Effector memory CD8-positive, alpha-beta T cell (primary cell): ENCODE data around the gene IER5L.

ENCODE experiments used
- ATAC-seq: fragments of 150-1000 bp; cut with Tn5 transposase; replicated peaks from 2 replicates; pipeline ENCODE4 v1.10.0; 2021; ENCODE audit warnings: mild to moderate bottlenecking, moderate library complexity
- DNase-seq, 3 experiments: peaks; one replicate each; pipeline ENCODE4 v3.0.0; 2021
- H3K27ac Mint-ChIP-seq, 2 donors: one replicate each; pipeline ENCODE4 v1.8.0; 2022; ENCODE audit warnings: mild to moderate bottlenecking in 2 of 2, mixed read lengths in 2 of 2, moderate library complexity in 2 of 2
- H3K27me3 Mint-ChIP-seq, 2 donors: one replicate each; pipeline ENCODE4 v1.8.0; 2022; ENCODE audit warnings: mixed read lengths in 2 of 2
- H3K36me3 Mint-ChIP-seq: one replicate; pipeline ENCODE4 v1.8.0; 2022; ENCODE audit warnings: mild to moderate bottlenecking, moderate library complexity, mixed read lengths; ENCODE audit not compliant: insufficient read depth
- H3K4me1 Mint-ChIP-seq, 2 donors: one replicate each; pipeline ENCODE4 v1.8.0; 2022; ENCODE audit warnings: low read depth in 2 of 2, mixed read lengths in 2 of 2
- H3K4me3 Mint-ChIP-seq, 2 donors: one replicate each; pipeline ENCODE4 v1.8.0; 2022; ENCODE audit warnings: mild to moderate bottlenecking in 2 of 2, mixed read lengths in 2 of 2, moderate library complexity in 2 of 2
- H3K9me3 Mint-ChIP-seq, 2 donors: one replicate each; pipeline ENCODE4 v1.8.0; 2022; ENCODE audit warnings: mixed read lengths in 2 of 2

IER5L gene

DNA sequence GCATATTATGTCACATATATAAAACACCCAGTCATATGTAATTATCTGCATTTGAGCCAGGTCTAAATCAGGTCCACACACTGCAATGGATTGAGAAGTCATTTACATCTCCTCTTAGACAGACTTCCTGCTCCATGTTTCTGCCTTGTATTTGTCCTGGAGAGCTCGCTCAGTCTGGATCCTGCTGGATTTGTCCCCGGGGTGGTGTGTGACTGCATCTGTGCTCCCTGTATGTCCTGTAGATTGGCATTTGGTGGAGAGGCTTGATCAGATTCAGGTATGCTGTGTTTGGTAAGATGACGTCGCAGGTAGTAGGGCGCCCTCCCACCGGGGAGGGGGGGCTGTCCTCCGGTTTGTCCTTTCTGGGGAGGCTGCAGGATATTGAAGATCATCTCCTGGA, 33.6 kb upstream of the IER5L start:
- ATAC-seq (no peak), DNase-seq (no peak)
- Mint-ChIP-seq H3K27ac (no peak overlapping the region), H3K4me1 (peaks cover 12 to 17% of the 10 kb centered on the region in 2 donors), H3K9me3 (no peaks in the 10 kb centered on the region), H3K36me3 (peaks cover 8% of the 10 kb centered on the region), H3K4me3 (no peak overlapping the region), H3K27me3 (no peaks in the 10 kb centered on the region)

- DNase-seq (no peak), ATAC-seq (no peak)
- Mint-ChIP-seq H3K4me3 (no peak overlapping the region), H3K4me1 (peaks cover 15 to 17% of the 10 kb centered on the region in 2 donors), H3K27ac (no peak overlapping the region), H3K27me3 (no peaks in the 10 kb centered on the region), H3K36me3 (peaks cover 11% of the 10 kb centered on the region), H3K9me3 (no peaks in the 10 kb centered on the region)
These were observed 32.1 kb upstream of the IER5L start for GRCh38 chr9:129210125-129210524.

DNA sequence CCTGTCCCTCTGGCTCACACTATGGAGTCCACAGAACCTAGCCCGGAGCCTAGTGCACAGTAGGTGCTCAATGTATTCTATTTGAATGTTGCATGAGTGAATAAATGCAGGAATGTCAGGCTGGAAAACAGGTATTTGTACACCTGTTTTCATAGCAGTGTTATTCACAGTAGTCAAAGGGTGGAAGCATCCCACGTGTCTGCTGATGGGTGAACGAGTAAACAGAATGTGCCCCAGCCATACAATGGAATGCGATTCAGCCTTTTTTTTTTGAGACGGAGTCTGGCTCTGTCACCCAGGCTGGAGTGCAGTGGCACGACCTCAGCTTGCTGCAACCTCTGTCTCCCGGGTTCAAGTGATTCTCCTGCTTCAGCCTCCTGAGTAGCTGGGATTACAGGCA, 31.5 kb upstream of the IER5L start:
- H3K36me3 Mint-ChIP-seq, result peaks cover 11% of the 10 kb centered on the region
- H3K9me3 Mint-ChIP-seq, result no peaks in the 10 kb centered on the region
- H3K27me3 Mint-ChIP-seq, result no peaks in the 10 kb centered on the region
- H3K4me3 Mint-ChIP-seq, result no peak overlapping the region
- DNase-seq, result no peak
- H3K27ac Mint-ChIP-seq, result no peak overlapping the region
- H3K4me1 Mint-ChIP-seq, result peaks cover 15 to 17% of the 10 kb centered on the region in 2 donors
- ATAC-seq, result no peak

DNA sequence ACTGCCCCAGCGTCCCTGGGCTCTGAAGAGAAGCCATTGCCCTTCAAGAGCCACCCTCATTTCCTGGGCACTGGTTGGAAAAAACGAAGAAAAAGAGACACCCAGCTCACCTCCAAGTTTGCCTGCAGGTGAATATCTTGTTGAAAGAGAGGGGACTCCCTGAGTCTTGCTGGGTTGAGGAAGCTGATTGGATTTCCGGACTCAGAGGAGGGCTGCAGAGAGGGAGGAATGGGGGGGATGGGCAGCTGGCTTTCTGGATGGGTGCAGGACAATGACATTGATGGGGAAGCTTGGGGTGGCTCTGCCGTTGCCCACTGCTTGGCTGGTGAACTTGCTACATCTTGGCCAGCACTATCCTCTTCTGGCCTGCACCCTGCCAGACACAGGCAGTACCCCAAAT, 31.0 kb upstream of the IER5L start:
- Mint-ChIP-seq H3K9me3 (no peaks in the 10 kb centered on the region), H3K36me3 (peaks cover 11% of the 10 kb centered on the region), H3K27me3 (no peaks in the 10 kb centered on the region), H3K27ac (peak overlapping the region in 1 of 2 donors; percentile 86), H3K4me1 (peaks cover 15 to 17% of the 10 kb centered on the region in 2 donors), H3K4me3 (peak overlapping the region; percentile 42 to 70)
- ATAC-seq, result no peak
- no peak for DNase-seq

DNA sequence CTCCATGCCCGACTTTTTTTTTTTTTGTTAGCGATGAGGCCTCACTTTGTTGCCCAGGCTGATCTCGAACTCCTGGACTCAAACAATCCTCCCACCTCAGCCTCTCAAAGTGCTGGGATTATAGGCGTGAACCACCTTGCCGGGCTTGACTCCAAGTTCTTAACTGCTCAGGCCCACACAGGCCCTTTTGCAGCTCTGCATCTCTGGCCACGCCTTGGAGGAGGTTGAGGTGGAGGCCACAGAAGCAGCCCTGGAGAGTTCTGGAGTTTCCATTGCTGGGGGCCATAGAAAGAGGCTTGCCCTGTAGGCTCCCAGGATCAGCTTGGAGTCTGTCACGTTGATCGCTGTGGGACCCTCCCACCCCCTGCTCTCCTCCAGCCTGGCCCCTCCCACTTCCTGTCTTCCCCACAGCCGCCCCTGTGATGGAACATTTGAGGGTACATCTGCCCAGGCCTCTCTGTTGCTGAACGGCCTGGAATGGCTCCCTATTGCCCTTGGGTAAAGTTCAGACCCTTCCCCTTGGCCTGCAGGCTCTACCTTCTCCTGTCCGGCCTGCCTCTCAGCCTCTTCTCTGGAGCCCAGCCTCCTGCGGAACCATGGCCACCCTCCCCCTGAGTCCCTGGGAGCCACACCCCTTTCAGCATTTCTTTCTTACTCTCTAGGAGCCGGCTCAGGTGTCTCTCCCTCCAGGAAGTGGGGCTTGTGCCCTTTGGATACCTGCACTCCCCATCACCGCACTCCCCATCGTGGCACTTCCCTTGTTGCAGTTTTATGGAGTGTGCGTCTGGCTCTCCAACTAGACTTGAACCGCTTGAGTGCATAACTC, 30.4 kb upstream of the IER5L start:
- Mint-ChIP-seq H3K9me3 (no peaks in the 10 kb centered on the region), H3K27me3 (no peaks in the 10 kb centered on the region), H3K27ac (peak overlapping the region in 1 of 2 donors; percentile 86), H3K36me3 (peaks cover 11% of the 10 kb centered on the region), H3K4me3 (peak overlapping the region; percentile 42 to 70), H3K4me1 (peaks cover 15 to 17% of the 10 kb centered on the region in 2 donors)
- ATAC-seq, result peak; percentile 44
- DNase-seq, result no peak

GRCh38 chr9:129206905-129207304, 28.8 kb upstream of the IER5L start:
- ATAC-seq (peak; percentile 45), DNase-seq (no peak)
- Mint-ChIP-seq H3K36me3 (peaks cover 11% of the 10 kb centered on the region), H3K9me3 (no peaks in the 10 kb centered on the region), H3K4me1 (peaks cover 17% of the 10 kb centered on the region in 2 donors), H3K27me3 (no peaks in the 10 kb centered on the region), H3K27ac (peak overlapping the region; percentile 44 to 79), H3K4me3 (peak overlapping the region in 1 of 2 donors; percentile 7)

GRCh38 chr9:129206401-129206800, 28.3 kb upstream of the IER5L start:
- peak overlapping the region; percentile 44 to 79 for H3K27ac Mint-ChIP-seq

GRCh38 chr9:129204840-129205239, 26.8 kb upstream of the IER5L start:
- Mint-ChIP-seq H3K4me1 (peaks cover 17% of the 10 kb centered on the region in 2 donors), H3K4me3 (no peak overlapping the region), H3K9me3 (no peaks in the 10 kb centered on the region), H3K27ac (no peak overlapping the region), H3K27me3 (no peaks in the 10 kb centered on the region), H3K36me3 (peaks cover 11% of the 10 kb centered on the region)
- ATAC-seq, result no peak
- no peak for DNase-seq

More at GRCh38 chr9:129206401-129206800, 28.3 kb upstream of the IER5L start:
- Mint-ChIP-seq H3K36me3 (peaks cover 11% of the 10 kb centered on the region), H3K4me3 (no peak overlapping the region), H3K9me3 (no peaks in the 10 kb centered on the region), H3K4me1 (peaks cover 17% of the 10 kb centered on the region in 2 donors), H3K27me3 (no peaks in the 10 kb centered on the region)
- no peak for DNase-seq
- ATAC-seq, result no peak

DNA sequence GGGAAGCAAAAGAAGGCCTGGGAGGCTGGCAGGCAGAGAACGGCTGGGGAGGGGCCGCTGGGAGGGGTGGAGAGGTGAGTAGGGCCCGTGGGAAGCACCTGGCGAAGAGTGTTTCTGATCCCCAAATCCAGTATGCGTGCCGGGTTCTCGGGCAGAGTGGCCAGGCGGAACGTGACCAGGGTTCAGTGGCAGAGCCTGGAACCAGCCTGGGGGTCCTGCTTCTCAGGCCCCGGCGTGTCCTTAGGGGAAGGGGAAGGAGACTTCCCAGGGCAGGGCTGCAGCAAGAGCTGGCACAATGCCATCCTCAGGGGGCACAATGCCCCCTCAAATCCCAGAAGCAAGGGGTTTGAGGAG, 25.5 kb upstream of the IER5L start:
- ATAC-seq (no peak), DNase-seq (no peak)
- H3K4me3 Mint-ChIP-seq, result peak overlapping the region; percentile 68 to 77
- H3K27me3 Mint-ChIP-seq, result peaks cover 0 to 6% of the 10 kb centered on the region in 2 donors
- H3K9me3 Mint-ChIP-seq, result no peaks in the 10 kb centered on the region
- peaks cover 13 to 15% of the 10 kb centered on the region in 2 donors for H3K4me1 Mint-ChIP-seq
- peaks cover 11% of the 10 kb centered on the region for H3K36me3 Mint-ChIP-seq
- no peak overlapping the region for H3K27ac Mint-ChIP-seq

- ATAC-seq (peak; percentile 98), DNase-seq (peak; percentile 90 to 94 (median 92))
- Mint-ChIP-seq H3K4me1 (peaks cover 11 to 14% of the 10 kb centered on the region in 2 donors), H3K4me3 (peak overlapping the region; percentile 68 to 77), H3K36me3 (peaks cover 11% of the 10 kb centered on the region), H3K27me3 (peaks cover 0 to 13% of the 10 kb centered on the region in 2 donors), H3K9me3 (no peaks in the 10 kb centered on the region), H3K27ac (peak overlapping the region in 1 of 2 donors; percentile 83)
These were observed 24.8 kb upstream of the IER5L start for GRCh38 chr9:129202613-129203555.

DNA sequence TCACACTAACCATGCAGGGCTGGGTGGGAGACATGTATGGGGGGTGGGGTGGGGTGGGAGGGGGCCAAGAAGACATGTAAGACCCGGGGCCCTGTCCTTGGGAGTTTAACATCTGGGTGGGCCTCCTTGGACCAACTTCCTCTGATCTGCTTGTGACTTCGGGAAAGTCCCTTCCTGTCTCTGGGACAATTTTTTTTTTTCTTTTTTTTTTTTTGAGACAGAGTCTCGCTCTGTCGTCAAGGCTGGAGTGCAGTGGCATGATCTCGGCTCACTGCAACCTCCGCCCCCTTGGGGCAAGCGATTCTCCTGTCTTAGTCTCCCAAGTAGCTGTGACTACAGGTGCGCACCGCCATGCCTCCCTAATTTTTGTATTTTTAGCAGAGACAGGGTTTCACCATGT, 23.8 kb upstream of the IER5L start:
- H3K27me3 Mint-ChIP-seq, result peaks cover 2 to 19% of the 10 kb centered on the region in 2 donors
- peaks cover 5% of the 10 kb centered on the region for H3K36me3 Mint-ChIP-seq
- no peak overlapping the region for H3K27ac Mint-ChIP-seq
- peaks cover 3 to 9% of the 10 kb centered on the region in 2 donors for H3K4me1 Mint-ChIP-seq
- no peak overlapping the region for H3K4me3 Mint-ChIP-seq
- no peak for DNase-seq
- no peaks in the 10 kb centered on the region for H3K9me3 Mint-ChIP-seq
- ATAC-seq, result no peak

DNA sequence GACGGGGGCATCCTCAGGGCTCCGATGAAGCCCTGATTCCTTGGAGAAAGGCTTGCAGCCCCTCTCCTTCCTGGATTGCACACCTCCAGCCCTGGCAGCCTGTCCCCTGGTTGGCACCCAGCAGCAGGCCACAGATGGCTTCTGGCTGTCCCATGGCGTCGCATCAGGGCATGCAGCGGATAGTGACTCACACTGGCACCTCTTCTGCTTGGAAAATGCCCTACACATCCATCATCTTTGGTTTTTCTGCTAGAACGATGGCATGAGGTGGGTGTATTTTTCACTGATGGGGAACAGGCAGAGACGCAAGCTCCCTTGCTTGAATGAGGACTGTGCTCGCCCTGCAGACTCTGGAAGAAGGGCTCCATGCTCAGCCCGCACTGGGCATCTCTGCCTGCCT, 23.2 kb upstream of the IER5L start:
- DNase-seq (no peak), ATAC-seq (no peak)
- Mint-ChIP-seq H3K27me3 (peaks cover 5 to 25% of the 10 kb centered on the region in 2 donors), H3K27ac (no peak overlapping the region), H3K9me3 (no peaks in the 10 kb centered on the region), H3K4me1 (peaks cover 0 to 4% of the 10 kb centered on the region in 2 donors), H3K36me3 (no peaks in the 10 kb centered on the region), H3K4me3 (no peak overlapping the region)

GRCh38 chr9:129200255-129200654, 22.2 kb upstream of the IER5L start:
- H3K4me3 Mint-ChIP-seq, result no peak overlapping the region
- no peaks in the 10 kb centered on the region for H3K36me3 Mint-ChIP-seq
- no peaks in the 10 kb centered on the region for H3K9me3 Mint-ChIP-seq
- ATAC-seq (no peak), DNase-seq (no peak)
- peaks cover 5 to 36% of the 10 kb centered on the region in 2 donors for H3K27me3 Mint-ChIP-seq
- peaks cover 0 to 4% of the 10 kb centered on the region in 2 donors for H3K4me1 Mint-ChIP-seq
- no peak overlapping the region for H3K27ac Mint-ChIP-seq
